Activated CD4-positive, CD25-positive, alpha-beta regulatory T cell treated with anti-CD3 and anti-CD28 coated beads, Interleukin-2, amount 50 U/mL, for 72 hours (primary cell): ENCODE data around the gene JAK1.

Experiments
- DNase-seq: peaks from one replicate; pipeline ENCODE4 v3.0.0; 2021

JAK1 gene

DNA sequence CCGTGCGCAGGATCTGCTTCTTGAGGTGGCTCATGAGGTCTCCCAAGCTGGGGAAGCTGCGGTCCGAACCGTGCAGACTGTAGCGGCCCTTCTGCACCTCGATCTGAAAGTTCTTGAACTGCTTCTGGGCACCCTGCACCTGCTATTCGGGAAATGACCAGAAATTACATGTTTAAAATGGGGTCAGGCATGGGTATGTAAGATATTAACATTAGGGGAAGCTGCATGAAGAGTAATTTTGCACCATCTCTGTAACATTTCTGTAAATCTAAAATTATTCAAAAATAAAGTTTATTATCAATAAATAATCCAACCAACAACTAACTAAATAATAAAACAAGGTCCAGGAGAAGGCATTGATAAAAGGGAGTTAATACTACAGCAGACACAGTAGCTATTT, 110.8 kb downstream of the JAK1 start:
- DNase-seq: no peak

DNA sequence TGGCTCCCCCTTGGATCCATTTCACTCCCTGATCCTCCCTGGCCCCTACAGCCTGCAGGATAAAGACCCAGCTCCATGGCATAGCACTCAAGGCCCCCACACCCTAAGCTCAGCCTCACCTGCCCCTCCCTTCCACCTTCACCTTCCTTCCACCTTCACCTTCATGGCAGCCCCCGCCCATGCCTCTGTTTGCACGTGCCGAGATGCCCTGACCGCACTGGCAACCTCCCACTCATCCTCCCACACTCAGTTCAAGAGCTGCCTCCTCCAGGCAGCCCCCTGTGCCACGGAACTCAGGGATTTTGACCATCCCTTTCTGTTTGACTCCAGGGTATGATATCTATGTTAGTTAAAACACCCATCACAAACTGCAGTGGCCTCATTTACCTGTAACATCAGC, 111.7 kb downstream of the JAK1 start:
- no peak for DNase-seq

DNA sequence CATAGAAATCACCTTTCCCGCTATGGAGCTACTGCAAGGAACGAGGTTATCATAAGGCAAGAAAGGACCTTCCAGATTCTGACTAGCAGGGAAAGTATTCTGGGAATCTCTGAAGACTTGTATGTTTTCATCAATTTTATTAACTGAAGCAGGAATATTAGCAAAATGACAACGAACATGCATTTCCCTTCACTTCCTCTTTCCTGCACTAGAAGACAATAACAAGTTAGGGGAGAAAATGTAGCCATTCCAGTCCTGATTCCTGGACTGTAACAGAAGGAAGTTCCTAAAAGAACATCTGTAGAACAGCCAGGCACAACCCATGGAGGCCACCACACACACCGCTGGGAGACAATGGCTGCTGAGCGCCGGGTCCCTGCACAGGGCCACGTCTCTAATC, 114.7 kb downstream of the JAK1 start:
- DNase-seq: no peak

DNA sequence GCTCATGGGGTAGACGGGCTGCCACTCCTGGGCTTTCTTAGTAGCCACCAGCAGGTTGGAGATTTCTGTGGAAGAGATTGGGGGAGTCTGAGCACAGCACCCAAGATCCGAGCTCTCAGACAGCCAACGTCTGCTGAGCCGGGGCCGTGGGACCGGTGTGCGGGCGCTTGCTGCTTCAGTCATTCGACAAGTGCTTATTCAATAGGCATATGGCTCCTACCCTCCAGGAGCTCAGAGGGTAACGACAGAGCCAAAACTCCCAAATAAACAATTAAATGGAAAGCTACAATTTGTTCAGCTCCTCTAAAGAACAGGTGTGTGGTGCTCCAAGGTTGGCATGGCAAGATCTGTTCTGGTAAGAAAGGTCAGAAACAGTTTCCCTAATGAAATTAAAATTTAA, 115.5 kb downstream of the JAK1 start:
- no peak for DNase-seq

DNA sequence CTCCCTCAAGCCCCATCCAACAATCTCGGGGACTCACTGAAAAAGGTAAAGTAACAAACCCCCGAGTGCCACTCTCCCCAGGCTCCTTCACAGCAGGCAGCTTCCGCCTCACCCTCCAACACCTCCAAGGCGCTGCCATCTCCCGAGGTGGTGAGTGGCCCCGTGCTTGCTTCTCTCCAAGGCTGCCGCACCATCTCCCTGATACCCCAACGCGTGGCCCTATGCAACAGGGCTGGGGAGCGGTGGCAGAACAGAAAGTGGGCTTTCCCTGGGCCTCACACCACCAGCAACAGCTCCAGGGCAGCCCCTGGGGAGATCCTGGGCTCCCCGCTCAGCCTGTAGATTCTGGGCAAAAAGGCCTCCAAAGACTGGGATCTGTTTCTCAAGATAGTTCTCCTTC, 116.4 kb downstream of the JAK1 start:
- no peak for DNase-seq

DNA sequence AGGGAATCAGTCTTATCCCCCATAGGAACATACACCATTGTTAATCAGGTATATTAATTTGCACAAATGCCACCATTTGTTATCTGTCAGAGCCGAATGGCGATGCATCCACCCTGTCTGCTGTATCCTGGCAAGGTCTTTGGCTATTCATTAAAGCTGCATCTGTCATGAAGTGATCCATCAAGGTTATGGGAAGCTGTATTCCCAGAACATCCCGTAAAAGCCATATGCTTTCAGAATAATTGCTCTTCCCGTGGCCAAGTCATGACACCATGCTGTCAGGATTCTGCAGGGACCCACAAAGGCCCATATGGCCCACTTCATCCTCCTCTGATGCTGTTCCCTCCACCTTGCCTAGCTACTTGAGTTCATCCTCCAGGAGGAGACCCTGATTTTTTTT, 117.5 kb downstream of the JAK1 start:
- DNase-seq: no peak

DNA sequence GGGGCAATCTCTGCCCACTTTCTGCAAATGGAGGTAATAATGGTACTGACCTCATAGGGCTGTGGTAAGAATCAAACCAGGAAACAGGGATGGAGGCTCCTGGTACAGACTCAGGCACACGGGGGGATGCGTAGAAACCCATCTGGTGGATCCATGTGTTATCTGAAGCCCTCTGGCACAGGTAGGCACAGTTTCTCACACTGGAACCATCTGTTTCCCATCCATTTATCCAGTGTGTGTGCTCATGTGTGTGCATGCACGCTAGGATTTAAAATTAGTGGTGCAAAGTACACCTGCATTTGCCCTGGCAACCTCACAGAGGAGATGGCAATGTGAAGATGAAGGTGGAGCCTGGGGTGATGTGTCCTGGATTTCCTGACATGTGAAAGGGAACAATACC, 118.2 kb downstream of the JAK1 start:
- DNase-seq: no peak

DNA sequence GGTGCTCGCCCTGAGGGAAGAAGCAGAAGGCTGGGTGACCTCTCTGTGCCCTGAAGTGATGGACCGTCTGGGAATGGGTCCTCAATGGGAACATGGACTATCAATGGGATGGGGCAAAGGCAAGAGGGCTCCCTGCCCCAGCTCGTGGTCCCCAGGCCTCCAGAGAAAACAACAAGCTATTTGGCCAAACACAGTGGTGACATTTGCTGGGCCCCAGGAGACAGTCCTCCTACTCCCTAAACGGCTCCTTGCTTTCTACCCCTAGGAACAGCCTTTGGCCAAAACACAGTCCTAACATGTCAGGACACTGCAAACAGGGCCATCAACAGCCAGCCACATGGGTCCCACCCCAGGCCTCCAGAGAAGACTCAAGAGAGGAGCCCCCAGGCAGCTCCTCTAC, 118.7 kb downstream of the JAK1 start:
- no peak for DNase-seq

DNA sequence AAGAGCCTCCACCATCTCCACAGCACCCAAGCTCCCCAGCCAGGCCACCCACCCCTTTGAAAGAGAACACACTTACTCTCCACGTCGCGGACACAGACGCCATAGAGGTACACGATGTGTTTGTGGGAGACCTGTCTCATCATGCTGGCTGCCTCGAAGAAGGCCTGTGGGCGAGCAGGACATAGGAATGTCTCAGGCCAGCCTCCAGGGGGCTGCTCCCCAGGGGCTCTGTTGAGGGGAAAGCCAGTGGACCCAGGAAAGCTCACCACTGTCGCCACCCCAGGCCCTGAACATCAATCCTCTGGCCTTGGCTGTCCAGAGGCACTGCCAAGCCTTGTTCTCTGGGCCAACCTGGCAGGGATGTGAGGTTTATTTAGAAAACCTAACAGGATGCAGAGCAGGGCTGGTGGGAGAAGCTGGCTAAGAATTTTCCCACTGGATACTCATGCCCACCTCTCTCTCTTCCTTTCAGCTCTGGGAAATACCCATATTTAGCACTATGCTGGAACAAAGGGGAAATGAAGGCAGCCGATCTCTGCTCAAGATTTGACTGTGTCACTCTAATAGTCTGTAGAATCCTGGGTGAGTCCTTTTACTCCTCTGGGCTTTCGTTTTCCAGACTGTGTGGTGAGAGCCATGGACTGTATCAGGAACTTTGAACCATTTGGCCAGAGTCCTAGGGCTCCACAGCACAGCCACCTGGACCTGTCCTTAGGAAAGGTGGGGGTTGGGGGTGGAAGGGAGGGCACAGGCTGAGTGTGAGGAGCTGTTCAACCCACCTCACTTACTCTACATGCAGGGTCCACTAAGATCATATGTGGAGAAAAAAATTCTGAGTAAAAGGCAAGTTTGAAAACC, 119.5 kb downstream of the JAK1 start:
- DNase-seq: no peak

DNA sequence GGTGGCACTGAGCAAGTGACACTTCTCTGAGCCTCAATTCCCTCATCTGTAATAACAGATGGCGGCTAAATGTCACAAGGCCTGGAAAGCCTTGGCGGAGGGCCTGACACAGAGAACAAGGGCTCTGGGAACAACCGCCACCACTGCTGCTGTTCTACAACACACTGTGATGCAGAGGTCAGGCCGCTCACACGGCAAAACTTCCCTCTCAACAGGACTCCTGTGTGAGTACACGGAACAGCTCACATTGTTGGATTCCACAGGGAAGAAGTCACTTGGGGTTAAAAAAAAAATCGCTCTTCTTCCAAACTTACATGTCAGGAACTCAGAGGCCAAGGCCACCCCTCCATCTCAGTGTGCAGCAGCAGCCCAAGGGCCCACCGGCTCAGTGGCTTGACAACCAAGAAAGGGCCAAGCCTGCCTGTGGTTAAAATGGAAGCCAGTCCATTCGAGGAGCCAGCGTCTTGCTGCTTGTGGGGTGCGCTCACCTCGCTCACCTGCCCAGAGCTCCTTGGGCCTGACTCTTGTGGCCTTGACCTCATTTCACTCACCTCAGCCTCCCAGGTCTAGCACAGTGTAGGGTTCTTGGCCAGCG, 120.4 kb downstream of the JAK1 start:
- DNase-seq: no peak

DNA sequence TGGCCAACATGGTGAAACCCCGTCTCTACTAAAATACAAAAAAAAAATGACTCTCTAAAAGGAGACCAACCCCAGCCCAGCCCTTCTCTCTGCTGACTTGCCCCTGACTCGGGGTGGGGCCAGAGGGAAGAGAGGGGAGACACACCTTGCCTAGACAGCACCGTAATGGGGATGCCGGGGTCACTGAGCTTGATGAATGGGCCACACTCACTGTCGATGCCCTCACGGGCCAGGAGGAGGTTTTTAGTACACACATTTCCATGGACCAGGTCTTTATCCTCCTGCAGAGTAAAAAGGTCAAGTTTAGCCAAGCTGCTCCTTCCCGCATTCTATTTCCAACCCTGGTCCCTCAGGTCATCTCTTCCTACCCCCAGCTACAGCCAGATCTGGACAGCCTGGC, 121.7 kb downstream of the JAK1 start:
- DNase-seq: no peak

DNA sequence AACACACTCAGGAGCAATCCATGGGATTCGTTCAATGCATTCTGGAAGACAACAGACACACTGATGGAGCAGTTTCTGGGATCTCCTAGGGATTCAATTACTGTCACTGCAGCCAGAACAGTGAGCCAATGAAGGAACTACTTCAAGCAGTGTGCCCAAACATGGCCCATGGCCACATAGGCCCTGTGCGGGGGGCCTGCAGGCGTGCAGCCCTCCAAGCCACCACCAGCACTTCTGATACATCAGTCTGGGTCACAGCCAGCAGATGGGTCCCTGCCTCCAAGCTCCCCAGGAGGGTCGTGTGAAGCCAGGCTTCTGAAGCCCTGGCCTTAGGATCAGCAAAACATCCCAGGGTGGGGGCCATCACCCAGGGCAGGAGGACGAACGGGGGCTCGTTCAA, 122.2 kb downstream of the JAK1 start:
- no peak for DNase-seq

DNA sequence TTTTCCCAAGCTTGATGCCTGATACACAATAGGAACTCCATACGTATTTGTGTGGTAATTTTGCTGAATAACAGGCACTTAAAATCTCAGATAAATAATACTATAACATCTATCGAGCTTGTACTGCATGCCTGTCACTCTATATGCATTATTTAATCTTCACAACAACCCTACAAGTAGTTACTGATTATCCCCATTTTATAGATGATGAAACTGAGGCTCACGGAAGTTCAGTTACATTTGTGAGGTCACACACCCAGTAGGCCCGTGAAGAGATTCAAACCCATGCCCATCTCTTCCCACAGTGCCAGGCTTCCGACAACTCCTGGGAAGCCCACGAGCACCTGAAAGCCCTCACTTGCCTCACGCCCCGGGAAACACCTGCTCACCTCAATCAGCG, 122.7 kb downstream of the JAK1 start:
- DNase-seq: no peak

DNA sequence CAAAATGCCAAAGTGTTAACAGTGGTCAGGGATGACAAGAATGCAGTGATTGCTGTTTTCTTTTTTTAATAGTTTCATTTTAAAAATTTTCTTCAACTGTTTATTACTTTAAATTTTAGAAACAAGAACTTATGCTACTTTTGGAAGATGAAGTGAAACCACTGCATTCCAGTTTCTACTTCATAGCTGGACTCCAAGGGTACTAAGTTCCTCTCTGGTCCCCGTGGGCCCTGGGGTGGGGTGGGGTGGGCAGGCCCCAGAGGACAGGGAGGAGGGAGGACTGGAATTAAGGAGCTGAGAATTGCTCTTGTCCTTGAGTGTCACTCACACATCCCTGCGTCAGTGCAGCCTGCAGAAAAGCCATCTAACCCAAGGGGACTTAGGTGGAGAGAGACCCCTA, 124.1 kb downstream of the JAK1 start:
- no peak for DNase-seq

DNA sequence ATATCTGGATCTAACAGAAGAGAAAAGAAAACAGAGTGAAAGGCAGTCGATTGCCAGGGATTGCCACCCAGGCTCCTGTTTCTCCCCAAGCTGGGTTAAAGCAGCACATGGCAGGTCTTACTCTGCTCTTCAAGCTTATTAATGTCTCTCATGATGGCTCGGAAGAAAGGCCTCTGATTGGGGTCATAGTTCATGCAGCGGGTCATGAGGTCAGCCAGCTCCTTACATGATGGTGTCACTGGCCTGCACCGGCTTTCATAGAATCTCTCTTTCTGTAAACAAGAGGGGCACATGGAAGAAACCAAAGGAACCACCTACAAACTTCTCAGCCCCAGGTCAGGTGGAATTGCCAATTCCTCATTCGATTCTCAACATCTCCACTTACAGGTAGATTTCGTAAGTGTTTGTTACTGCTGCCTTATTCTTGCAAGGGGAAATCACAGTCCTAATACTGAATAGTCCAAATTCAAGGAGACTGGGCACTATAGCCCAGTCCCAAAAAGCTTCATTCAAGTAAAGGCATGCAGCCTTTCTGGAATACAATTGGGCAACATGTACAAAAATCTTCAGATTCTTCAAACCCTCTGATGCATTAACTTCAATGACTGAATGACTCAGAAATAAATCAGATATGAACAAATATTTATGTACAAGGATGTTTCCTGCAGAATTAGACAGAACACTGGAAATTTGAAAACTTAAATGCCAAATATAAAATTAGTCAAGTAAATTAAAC, 124.9 kb downstream of the JAK1 start:
- no peak for DNase-seq

DNA sequence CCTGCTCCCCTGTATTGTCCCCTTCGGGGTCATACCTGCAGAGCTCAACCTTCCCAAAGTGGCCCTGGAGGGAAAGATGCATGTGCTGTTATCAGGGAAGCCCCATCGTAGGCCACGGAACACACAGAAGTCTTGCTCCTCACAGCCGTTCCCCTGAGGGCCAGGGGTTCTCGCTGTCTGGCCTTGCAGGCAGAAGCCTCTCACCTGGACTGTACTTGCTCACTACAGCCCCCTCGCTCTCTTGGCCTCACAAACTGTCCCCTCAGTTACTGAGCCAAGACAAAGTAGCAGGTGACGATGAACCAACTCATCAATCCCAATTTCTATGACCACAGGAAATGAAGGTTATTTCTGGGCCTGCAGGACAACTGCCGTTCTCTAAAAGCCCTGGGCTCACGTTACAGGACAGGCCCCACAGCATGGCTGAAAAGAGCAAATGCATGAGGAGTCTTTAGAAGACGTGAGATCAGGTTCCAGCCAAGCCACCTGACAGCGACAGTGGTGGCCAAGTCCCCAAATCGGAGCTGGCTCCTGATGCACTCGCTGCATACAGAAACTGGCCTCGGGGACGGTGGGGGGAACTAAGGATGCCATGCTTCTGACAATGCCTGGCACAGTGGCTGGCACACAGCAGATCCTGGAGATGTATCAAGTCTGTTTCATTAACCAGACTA, 126.5 kb downstream of the JAK1 start:
- DNase-seq: no peak

DNA sequence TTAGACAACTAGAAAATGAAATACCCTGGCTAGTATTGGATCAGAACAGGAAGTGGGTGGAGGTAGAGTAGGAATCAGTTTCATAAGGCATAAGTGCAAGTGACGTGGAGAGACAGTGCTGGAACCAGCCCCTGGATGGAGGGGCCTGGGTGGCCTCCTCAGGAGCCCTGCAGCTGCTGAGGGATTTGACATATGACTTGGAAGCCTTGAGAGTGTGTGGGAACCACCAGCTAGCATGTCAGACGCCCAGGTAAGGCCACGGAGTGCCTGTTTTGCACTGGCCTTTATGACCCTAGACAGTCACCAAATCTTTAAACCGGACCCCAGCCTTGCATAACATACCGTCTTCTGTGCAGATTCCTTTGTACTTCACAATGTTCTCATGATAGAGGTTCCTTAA, 127.1 kb downstream of the JAK1 start:
- no peak for DNase-seq

DNA sequence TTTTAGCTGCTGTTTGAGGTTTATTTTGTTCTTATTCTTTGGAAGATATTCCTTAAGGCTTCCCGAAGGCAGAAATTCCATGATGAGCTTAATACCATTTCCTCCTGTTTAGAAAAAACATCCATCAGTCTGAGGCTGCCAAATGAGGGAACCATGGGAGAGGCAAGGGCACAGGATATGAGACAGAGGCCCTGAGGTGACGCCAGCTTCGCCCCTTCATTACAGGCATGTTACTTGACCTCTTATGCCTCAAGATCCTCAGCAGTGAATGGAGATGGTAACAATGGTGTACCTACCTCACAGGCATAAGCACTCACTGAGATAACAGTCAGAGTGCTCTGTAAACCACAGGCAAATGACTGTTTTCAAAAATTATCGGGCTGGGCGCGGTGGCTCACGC, 127.9 kb downstream of the JAK1 start:
- no peak for DNase-seq

DNA sequence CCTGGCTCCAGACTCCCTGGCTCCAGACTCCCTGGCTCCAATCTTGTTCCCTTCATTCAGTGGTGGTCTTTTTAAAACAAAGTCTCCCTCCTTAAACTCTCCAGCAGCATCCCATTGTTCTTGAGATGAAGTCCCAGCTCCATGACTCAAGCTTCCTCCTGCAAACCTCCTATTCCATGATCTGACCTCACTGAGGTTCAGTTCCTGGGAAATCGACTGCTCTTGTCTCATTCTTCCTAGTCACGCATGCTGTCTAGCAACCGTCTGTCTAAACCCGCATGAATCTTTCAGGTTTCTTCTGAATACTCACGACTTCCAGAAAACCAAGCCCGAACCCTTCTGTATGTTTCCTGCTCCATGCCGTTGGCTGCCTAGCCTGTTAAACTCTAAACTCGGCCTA, 129.5 kb downstream of the JAK1 start:
- no peak for DNase-seq

DNA sequence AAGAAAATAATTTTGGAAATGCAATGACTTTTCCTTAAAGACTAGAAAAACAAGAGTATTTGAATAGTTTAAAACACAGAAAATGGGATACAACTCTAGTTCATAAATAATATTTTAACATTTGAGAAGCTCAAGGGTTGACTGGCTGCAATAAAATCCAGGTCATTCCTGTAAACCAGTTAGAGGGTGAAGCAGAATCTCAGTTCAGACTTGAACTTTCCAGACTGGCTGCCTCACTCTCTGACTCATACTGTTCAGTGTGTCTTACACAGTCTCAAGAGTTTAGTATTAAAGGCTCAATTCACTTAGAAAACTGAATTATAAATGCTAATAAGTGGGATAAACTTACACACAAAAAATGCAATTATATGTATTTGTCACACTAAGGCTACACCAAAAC, 131.6 kb downstream of the JAK1 start:
- DNase-seq: no peak

DNA sequence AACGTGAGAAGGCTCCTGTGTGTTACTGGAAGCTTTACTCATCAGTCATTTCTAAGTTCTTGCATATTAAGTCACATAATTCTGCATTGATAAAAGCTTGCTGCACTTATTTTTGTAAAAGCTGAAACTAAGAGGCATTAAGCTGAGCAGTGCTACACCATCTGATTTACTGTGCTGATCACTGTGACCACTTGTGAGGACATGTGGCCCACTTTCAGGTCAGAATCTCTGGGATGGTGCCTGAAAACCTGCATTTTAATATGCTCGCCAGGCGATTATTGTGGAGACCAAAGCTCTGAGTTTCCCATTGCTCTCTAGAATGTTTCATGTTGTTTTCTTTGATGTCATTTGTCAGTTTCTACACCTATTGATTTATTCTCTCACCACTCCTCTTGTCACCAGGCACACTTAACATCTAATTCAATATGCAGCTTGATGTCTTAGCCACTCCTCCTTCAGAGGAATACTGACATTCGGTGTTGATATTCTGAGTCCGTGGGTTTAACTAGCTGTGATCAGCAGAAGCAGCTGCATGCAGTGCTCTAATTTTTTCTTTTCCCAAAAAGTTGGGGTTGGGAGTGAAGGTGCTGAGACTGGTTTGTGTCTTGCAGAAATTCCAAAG, 136.2 kb downstream of the JAK1 start:
- no peak for DNase-seq

DNA sequence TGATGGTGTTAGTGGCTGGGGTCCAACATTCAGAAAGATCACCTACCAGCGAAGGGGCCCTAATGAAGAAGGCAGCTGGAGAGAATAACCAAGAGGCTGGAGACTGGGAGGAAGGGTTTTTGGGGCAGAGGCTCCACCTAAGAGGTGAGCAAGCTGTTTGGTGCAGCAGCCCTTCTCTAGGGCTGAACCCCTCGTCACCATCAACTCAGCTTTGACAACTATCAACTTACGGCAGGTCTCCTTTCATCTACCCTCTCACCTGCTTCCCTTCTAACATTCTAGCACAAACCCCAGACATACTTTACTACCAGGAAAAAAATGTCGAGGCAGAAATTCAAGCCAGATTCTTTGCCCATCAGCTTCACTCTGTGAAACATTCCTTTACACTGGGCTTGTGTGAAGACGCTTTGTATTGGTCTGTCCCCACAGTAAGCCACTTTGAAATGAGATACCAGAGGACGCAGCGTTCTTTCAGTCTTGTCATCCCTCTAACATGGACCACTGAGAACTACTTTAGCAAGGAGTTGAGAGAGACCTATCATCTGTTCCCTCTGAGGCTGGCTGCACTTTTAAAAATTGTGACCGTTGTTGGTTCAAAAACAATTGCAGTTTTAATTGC, 136.8 kb downstream of the JAK1 start:
- DNase-seq: no peak

DNA sequence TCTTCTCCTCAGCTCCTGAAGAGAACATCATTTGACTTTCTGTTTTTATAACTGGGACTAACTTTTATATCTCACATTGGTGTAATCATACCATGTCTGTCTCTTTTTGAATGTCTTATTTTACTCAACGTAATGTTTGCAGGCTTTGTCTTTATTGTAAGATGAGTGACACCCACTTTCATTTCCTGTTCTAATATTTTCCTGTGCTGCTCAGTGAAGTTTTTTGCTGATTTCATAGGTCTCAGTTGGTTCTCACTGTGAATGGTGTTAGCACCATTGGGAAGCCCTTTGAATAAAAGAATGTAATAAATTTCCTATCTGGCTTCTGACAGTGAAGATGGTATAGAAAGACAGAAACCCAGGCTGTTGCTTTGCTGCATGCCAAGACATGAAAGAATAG, 137.5 kb downstream of the JAK1 start:
- no peak for DNase-seq
